ENCODE data around the gene HAAO.
"Not testable (repeated sequence)": the region's sequence is repeated elsewhere in the genome, so short reads cannot be mapped to it uniquely, and the experiment has no call there.

HAAO gene

DNA sequence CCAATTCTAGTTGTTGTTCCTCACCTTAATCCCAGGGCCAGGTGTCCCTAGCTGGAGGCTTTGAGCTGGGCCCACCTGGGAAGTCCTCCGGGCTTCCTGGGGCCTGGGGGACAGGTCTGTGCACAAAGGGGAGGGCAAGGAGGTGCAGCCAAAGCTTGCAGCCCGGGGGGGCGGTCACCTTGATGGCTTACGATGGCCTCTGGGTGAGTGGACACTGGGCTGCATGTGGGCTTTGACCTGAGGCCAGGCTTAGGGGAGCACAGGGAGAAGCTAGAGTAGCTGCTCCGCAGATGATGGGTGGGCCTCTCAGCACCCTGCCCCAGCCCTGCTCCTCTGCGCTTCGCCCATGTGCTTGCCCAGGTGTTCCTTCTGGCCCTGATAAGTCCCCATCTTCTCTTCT lies 41.8 kb upstream of the HAAO start:
- Histone ChIP-seq H3K27me3 (replicated peaks; ENCODE audit: insufficient read depth, low read length) (no peaks in the 10 kb centered on the region), H2AFZ (ENCODE audit: low read length) (no peak overlapping the region), H4K20me1 (ENCODE audit: insufficient read depth, low read length) (no peaks in the 10 kb centered on the region), H3K4me1 (ENCODE audit: low read length) (no peaks in the 10 kb centered on the region), H3K9me2 (replicated peaks; ENCODE audit: insufficient read depth, low read length) (no peaks in the 10 kb centered on the region), H3K4me3 (ENCODE audit: low read length) (no peak overlapping the region), H3K27ac (ENCODE audit: low read length) (no peak overlapping the region), H3F3A (ENCODE audit: insufficient read depth, low read length) (no peaks in the 10 kb centered on the region), H3K9ac (ENCODE audit: low read length) (no peak overlapping the region), H3K9me3 (replicated peaks; ENCODE audit: insufficient read depth, low read length) (no peaks in the 10 kb centered on the region), H3K79me2 (ENCODE audit: low read length) (no peaks in the 10 kb centered on the region), H3K36me3 (replicated peaks; ENCODE audit: insufficient read depth, low read length) (no peaks in the 10 kb centered on the region), H3K4me2 (ENCODE audit: low read depth, low read length) (no peak overlapping the region)
- no peak for DNase-seq
- no peak for TF ChIP-seq EZH2phosphoT487 (IDR thresholded peaks at IDR 0.05; ENCODE audit: low read length)

DNA sequence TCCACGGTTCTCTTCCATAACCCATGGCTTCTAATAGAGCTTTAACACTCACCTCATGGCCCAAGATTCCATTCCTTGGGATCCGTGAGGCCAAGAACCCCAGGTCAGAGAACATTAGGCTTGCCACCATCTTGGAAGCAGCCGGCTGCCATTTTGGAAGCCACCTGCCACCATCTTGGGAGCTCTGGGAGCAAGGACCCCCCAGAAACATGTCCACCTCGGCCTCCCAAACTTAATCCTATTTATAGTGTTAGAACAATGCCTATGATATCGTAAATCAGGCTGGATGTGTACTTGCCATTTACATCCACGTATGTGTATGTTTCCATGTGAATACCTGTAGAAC lies 39.9 kb upstream of the HAAO start:
- H3K4me3 ChIP-seq (ENCODE audit: low read length) = no peak overlapping the region
- H3K79me2 ChIP-seq (ENCODE audit: low read length) = no peaks in the 10 kb centered on the region
- H3K9ac ChIP-seq (ENCODE audit: low read length) = no peak overlapping the region
- no peak overlapping the region for H3K27ac ChIP-seq (ENCODE audit: low read length)
- no peak overlapping the region for H3K4me2 ChIP-seq (ENCODE audit: low read depth, low read length)
- H2AFZ ChIP-seq (ENCODE audit: low read length) = no peak overlapping the region
- H3K4me1 ChIP-seq (ENCODE audit: low read length) = no peaks in the 10 kb centered on the region
- H4K20me1 ChIP-seq (ENCODE audit: insufficient read depth, low read length) = no peaks in the 10 kb centered on the region
- TF ChIP-seq EZH2phosphoT487 (IDR thresholded peaks at IDR 0.05; ENCODE audit: low read length) (no peak), EZH2 (optimal IDR thresholded peaks at IDR 0.05; ENCODE audit: low read depth, low read length) (no peak)
- TF ChIP-seq, protein P1, sequence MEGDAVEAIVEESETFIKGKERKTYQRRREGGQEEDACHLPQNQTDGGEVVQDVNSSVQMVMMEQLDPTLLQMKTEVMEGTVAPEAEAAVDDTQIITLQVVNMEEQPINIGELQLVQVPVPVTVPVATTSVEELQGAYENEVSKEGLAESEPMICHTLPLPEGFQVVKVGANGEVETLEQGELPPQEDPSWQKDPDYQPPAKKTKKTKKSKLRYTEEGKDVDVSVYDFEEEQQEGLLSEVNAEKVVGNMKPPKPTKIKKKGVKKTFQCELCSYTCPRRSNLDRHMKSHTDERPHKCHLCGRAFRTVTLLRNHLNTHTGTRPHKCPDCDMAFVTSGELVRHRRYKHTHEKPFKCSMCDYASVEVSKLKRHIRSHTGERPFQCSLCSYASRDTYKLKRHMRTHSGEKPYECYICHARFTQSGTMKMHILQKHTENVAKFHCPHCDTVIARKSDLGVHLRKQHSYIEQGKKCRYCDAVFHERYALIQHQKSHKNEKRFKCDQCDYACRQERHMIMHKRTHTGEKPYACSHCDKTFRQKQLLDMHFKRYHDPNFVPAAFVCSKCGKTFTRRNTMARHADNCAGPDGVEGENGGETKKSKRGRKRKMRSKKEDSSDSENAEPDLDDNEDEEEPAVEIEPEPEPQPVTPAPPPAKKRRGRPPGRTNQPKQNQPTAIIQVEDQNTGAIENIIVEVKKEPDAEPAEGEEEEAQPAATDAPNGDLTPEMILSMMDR (IDR thresholded peaks at IDR 0.05; ENCODE audit: low read length) = no peak
- H3K9me3 ChIP-seq (replicated peaks; ENCODE audit: insufficient read depth, low read length) = no peaks in the 10 kb centered on the region
- no peaks in the 10 kb centered on the region for H3F3A ChIP-seq (ENCODE audit: insufficient read depth, low read length)
- no peak for DNase-seq
- no peaks in the 10 kb centered on the region for H3K36me3 ChIP-seq (replicated peaks; ENCODE audit: insufficient read depth, low read length)
- no peaks in the 10 kb centered on the region for H3K9me2 ChIP-seq (replicated peaks; ENCODE audit: insufficient read depth, low read length)
- H3K27me3 ChIP-seq (replicated peaks; ENCODE audit: insufficient read depth, low read length) = no peaks in the 10 kb centered on the region

DNA sequence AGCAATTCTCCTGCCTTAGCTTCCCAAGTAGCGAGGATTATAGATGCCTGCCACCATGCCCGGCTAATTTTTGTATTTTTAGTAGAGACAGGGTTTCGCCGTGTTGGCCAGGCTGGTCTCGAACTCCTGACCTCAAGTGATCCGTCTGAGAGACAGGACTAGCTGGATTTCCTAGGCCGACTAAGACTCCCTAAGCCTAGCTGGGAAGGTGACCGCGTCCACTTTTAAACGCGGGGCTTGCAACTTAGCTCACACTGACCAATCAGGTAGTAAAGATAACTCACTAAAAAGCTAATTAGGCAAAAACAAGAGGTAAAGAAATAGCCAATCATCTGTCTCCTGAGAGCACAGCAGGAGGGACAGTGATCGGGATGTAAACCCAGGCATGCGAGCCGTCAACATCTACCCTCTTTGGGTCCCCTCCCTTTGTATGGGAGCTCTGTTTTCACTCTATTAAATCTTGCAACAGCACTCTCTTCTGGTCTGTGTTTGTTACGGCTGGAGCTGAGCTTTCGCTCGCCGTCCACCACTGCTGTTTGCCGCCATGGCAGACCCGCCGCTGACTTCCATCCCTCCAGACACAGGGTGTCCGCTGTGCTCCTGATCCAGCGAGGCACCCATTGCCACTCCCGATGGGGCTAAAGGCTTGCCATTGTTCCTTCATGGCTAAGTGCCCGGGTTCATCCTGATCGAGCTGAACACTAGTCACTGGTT lies 39.3 kb upstream of the HAAO start:
- H3K27me3 ChIP-seq (replicated peaks; ENCODE audit: insufficient read depth, low read length); H3K27ac ChIP-seq (ENCODE audit: low read length); H4K20me1 ChIP-seq (ENCODE audit: insufficient read depth, low read length); H3F3A ChIP-seq (ENCODE audit: insufficient read depth, low read length); H3K4me1 ChIP-seq (ENCODE audit: low read length); H3K36me3 ChIP-seq (replicated peaks; ENCODE audit: insufficient read depth, low read length); H3K4me2 ChIP-seq (ENCODE audit: low read depth, low read length); H3K9me3 ChIP-seq (replicated peaks; ENCODE audit: insufficient read depth, low read length); H3K4me3 ChIP-seq (ENCODE audit: low read length); H3K9me2 ChIP-seq (replicated peaks; ENCODE audit: insufficient read depth, low read length); H2AFZ ChIP-seq (ENCODE audit: low read length); H3K9ac ChIP-seq (ENCODE audit: low read length); H3K79me2 ChIP-seq (ENCODE audit: low read length); DNase-seq: not testable (repeated sequence)

DNA sequence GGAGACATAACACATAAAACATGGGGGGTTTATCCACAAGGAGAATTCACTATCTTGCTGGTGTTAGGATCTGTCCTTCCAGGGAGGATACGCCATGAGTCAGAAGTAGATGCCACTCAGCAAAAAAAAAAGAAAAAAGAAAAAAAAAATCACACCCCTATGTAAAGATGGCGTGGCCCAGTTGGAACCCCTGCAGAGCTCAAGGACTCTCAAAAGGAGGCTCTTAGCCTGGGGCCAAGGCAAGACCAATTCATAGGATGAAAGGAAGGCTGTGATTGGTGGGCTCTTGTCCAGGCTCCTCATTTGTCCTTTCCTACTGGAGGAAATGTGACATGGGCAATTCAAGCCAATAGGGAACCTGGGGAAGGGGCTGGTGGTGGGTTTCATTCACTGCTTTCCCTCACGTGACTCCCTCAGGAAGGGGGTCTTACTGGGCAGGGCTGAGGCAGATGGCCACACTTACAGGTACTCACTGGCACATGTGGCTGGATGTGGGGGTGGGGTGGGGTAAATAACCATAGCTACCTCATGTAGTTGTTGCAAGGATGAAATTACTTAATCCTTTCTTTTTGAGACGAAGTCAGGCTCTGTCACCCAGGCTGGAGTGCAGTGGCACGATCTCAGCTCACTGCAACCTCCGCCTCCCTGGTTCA lies 38.7 kb upstream of the HAAO start:
- no peaks in the 10 kb centered on the region for H4K20me1 ChIP-seq (ENCODE audit: insufficient read depth, low read length)
- H3K27me3 ChIP-seq (replicated peaks; ENCODE audit: insufficient read depth, low read length) = no peaks in the 10 kb centered on the region
- H3K27ac ChIP-seq (ENCODE audit: low read length) = no peak overlapping the region
- no peak overlapping the region for H3K4me3 ChIP-seq (ENCODE audit: low read length)
- H2AFZ ChIP-seq (ENCODE audit: low read length) = no peak overlapping the region
- H3K4me1 ChIP-seq (ENCODE audit: low read length) = no peaks in the 10 kb centered on the region
- no peaks in the 10 kb centered on the region for H3F3A ChIP-seq (ENCODE audit: insufficient read depth, low read length)
- TF ChIP-seq EZH2phosphoT487 (IDR thresholded peaks at IDR 0.05; ENCODE audit: low read length) = no peak
- TF ChIP-seq, protein P1 (IDR thresholded peaks at IDR 0.05; ENCODE audit: low read length) = no peak
- no peak for TF ChIP-seq EZH2 (optimal IDR thresholded peaks at IDR 0.05; ENCODE audit: low read depth, low read length)
- H3K36me3 ChIP-seq (replicated peaks; ENCODE audit: insufficient read depth, low read length) = no peaks in the 10 kb centered on the region
- no peaks in the 10 kb centered on the region for H3K79me2 ChIP-seq (ENCODE audit: low read length)
- DNase-seq = no peak
- H3K9ac ChIP-seq (ENCODE audit: low read length) = no peak overlapping the region
- no peak overlapping the region for H3K4me2 ChIP-seq (ENCODE audit: low read depth, low read length)
- no peaks in the 10 kb centered on the region for H3K9me3 ChIP-seq (replicated peaks; ENCODE audit: insufficient read depth, low read length)
- no peaks in the 10 kb centered on the region for H3K9me2 ChIP-seq (replicated peaks; ENCODE audit: insufficient read depth, low read length)

Measured in MM.1S (cell line).